HG02840 (cell line): ENCODE measurements around the gene NCAPD2.
A peak's percentile ranks its signal among the peaks of the same experiment; 100 is the strongest.
"Not testable (repeated sequence)": the region's sequence is repeated elsewhere in the genome, so short reads cannot be mapped to it uniquely, and the experiment has no call there.

Experiments
- ATAC-seq: cut with Tn5 transposase; IDR thresholded peaks from one replicate; pipeline ENCODE4 v1.9.1; 2021; ENCODE audit warnings: mild to moderate bottlenecking, moderate library complexity, moderate number of reproducible peaks; ENCODE audit not compliant: unreplicated experiment, low FRiP score

NCAPD2 gene

DNA sequence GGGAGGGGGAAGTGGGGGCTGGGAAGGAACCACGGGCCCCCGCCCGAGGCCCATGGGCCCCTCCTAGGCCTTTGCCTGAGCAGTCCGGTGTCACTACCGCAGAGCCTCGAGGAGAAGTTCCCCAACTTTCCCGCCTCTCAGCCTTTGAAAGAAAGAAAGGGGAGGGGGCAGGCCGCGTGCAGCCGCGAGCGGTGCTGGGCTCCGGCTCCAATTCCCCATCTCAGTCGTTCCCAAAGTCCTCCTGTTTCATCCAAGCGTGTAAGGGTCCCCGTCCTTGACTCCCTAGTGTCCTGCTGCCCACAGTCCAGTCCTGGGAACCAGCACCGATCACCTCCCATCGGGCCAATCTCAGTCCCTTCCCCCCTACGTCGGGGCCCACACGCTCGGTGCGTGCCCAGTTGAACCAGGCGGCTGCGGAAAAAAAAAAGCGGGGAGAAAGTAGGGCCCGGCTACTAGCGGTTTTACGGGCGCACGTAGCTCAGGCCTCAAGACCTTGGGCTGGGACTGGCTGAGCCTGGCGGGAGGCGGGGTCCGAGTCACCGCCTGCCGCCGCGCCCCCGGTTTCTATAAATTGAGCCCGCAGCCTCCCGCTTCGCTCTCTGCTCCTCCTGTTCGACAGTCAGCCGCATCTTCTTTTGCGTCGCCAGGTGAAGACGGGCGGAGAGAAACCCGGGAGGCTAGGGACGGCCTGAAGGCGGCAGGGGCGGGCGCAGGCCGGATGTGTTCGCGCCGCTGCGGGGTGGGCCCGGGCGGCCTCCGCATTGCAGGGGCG is 40.2 kb downstream of the NCAPD2 start, which contains the start of gene GAPDH:
Gene GAPDH (plus strand): TSS at position 595 of the 772 bp plus-strand sequence. CDS start 316 bp downstream, outside the sequence.
- ATAC-seq = peak; percentile 59

DNA sequence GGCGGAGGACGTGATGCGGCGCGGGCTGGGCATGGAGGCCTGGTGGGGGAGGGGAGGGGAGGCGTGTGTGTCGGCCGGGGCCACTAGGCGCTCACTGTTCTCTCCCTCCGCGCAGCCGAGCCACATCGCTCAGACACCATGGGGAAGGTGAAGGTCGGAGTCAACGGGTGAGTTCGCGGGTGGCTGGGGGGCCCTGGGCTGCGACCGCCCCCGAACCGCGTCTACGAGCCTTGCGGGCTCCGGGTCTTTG is 40.7 kb downstream of the NCAPD2 start:
- ATAC-seq = no peak

DNA sequence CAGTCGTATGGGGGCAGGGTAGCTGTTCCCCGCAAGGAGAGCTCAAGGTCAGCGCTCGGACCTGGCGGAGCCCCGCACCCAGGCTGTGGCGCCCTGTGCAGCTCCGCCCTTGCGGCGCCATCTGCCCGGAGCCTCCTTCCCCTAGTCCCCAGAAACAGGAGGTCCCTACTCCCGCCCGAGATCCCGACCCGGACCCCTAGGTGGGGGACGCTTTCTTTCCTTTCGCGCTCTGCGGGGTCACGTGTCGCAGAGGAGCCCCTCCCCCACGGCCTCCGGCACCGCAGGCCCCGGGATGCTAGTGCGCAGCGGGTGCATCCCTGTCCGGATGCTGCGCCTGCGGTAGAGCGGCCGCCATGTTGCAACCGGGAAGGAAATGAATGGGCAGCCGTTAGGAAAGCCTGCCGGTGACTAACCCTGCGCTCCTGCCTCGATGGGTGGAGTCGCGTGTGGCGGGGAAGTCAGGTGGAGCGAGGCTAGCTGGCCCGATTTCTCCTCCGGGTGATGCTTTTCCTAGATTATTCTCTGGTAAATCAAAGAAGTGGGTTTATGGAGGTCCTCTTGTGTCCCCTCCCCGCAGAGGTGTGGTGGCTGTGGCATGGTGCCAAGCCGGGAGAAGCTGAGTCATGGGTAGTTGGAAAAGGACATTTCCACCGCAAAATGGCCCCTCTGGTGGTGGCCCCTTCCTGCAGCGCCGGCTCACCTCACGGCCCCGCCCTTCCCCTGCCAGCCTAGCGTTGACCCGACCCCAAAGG is 41.2 kb downstream of the NCAPD2 start:
- peak; percentile 7 for ATAC-seq

DNA sequence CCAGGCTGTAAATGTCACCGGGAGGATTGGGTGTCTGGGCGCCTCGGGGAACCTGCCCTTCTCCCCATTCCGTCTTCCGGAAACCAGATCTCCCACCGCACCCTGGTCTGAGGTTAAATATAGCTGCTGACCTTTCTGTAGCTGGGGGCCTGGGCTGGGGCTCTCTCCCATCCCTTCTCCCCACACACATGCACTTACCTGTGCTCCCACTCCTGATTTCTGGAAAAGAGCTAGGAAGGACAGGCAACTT is 41.7 kb downstream of the NCAPD2 start:
- ATAC-seq = no peak

DNA sequence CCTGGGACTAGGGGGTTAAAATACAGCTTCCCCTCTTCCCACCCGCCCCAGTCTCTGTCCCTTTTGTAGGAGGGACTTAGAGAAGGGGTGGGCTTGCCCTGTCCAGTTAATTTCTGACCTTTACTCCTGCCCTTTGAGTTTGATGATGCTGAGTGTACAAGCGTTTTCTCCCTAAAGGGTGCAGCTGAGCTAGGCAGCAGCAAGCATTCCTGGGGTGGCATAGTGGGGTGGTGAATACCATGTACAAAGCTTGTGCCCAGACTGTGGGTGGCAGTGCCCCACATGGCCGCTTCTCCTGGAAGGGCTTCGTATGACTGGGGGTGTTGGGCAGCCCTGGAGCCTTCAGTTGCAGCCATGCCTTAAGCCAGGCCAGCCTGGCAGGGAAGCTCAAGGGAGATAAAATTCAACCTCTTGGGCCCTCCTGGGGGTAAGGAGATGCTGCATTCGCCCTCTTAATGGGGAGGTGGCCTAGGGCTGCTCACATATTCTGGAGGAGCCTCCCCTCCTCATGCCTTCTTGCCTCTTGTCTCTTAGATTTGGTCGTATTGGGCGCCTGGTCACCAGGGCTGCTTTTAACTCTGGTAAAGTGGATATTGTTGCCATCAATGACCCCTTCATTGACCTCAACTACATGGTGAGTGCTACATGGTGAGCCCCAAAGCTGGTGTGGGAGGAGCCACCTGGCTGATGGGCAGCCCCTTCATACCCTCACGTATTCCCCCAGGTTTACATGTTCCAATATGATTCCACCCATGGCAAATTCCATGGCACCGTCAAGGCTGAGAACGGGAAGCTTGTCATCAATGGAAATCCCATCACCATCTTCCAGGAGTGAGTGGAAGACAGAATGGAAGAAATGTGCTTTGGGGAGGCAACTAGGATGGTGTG is 42.3 kb downstream of the NCAPD2 start:
- no peak for ATAC-seq

DNA sequence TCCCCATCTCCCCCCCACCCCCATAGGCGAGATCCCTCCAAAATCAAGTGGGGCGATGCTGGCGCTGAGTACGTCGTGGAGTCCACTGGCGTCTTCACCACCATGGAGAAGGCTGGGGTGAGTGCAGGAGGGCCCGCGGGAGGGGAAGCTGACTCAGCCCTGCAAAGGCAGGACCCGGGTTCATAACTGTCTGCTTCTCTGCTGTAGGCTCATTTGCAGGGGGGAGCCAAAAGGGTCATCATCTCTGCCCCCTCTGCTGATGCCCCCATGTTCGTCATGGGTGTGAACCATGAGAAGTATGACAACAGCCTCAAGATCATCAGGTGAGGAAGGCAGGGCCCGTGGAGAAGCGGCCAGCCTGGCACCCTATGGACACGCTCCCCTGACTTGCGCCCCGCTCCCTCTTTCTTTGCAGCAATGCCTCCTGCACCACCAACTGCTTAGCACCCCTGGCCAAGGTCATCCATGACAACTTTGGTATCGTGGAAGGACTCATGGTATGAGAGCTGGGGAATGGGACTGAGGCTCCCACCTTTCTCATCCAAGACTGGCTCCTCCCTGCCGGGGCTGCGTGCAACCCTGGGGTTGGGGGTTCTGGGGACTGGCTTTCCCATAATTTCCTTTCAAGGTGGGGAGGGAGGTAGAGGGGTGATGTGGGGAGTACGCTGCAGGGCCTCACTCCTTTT is 43.1 kb downstream of the NCAPD2 start:
- no peak for ATAC-seq

DNA sequence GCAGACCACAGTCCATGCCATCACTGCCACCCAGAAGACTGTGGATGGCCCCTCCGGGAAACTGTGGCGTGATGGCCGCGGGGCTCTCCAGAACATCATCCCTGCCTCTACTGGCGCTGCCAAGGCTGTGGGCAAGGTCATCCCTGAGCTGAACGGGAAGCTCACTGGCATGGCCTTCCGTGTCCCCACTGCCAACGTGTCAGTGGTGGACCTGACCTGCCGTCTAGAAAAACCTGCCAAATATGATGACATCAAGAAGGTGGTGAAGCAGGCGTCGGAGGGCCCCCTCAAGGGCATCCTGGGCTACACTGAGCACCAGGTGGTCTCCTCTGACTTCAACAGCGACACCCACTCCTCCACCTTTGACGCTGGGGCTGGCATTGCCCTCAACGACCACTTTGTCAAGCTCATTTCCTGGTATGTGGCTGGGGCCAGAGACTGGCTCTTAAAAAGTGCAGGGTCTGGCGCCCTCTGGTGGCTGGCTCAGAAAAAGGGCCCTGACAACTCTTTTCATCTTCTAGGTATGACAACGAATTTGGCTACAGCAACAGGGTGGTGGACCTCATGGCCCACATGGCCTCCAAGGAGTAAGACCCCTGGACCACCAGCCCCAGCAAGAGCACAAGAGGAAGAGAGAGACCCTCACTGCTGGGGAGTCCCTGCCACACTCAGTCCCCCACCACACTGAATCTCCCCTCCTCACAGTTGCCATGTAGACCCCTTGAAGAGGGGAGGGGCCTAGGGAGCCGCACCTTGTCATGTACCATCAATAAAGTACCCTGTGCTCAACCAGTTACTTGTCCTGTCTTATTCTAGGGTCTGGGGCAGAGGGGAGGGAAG is 43.9 kb downstream of the NCAPD2 start:
- ATAC-seq = not testable (repeated sequence)

DNA sequence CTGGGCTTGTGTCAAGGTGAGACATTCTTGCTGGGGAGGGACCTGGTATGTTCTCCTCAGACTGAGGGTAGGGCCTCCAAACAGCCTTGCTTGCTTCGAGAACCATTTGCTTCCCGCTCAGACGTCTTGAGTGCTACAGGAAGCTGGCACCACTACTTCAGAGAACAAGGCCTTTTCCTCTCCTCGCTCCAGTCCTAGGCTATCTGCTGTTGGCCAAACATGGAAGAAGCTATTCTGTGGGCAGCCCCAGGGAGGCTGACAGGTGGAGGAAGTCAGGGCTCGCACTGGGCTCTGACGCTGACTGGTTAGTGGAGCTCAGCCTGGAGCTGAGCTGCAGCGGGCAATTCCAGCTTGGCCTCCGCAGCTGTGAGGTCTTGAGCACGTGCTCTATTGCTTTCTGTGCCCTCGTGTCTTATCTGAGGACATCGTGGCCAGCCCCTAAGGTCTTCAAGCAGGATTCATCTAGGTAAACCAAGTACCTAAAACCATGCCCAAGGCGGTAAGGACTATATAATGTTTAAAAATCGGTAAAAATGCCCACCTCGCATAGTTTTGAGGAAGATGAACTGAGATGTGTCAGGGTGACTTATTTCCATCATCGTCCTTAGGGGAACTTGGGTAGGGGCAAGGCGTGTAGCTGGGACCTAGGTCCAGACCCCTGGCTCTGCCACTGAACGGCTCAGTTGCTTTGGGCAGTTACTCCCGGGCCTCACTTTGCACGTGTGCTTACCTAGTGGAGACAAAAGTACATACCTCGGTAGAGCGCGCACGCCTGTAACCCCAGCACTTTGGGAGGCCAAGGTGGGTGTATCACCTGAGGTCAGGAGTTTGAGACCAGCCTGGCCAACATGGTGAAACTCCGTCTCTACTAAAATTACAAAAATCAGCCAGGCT is 44.8 kb downstream of the NCAPD2 start:
- no peak for ATAC-seq

DNA sequence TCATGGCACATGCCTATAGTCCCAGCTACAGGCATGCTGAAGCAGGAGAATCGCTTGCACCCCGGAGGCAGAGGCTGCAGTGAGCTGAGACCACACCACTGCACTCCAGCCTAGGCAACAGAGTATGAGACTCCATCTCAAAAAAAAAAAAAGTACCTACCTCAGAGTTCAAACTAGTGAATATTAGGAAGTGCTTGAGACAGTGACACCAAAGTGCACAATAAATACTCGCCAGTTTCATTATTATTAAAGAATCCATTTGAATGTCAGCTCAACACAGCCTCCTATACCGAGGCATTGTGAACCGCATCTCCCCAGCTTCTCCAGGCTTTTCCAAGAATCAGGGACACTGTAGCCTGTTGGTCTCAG is 45.4 kb downstream of the NCAPD2 start:
- no peak for ATAC-seq

DNA sequence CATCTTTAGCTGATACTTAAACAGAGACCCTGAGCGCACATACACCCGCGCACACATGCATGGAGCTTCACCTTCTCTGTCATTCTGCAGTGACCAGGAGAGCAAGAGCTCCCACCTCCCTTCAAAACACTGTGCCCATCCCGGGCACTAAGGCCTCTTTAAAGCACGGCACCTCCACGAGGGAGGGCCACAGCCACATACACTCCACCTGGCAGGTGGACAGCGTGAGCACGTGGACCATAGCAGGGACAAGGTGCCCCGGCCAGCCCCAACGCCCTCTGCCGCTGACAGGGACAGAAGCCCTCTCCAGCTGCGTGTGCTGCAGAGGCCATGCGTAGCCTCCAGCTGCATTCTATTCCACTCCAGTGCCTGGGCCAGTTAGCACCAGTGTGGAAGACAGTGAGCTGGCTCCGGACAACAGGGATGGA is 45.8 kb downstream of the NCAPD2 start:
- no peak for ATAC-seq

DNA sequence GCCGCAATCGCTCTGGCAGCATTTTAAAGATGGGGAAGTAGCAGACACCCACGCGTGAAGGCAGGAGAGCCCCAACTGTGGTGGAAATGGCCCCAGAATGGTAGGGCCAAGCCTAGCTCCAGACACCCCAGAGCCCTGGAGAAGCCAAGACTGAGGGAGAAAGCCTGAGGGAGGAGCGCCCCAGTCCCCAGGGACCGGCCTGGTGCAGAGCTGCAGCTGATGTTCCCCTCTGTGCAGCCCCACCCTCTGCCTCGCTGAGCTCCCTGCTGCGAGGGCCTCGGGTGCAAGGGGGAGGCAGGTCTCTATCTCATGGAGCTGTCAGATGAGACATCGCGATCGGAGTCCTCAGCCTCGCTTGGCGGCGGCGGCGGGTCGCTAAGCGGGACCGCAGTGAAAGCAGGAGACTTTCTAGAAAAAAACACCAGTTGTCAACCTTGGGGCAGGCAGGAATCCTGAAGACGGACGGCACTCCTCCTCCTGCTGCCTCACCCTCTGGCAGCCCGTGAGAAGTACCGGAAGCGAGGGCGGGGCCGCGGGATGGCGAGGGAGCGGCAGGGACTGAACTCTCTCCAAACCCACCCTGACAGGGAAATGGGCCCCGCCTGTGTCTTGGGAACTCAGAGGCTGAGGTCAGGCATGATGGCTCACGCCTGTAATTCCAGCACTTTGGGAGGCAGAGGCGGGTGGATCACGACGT is 46.4 kb downstream of the NCAPD2 start:
- no peak for ATAC-seq

DNA sequence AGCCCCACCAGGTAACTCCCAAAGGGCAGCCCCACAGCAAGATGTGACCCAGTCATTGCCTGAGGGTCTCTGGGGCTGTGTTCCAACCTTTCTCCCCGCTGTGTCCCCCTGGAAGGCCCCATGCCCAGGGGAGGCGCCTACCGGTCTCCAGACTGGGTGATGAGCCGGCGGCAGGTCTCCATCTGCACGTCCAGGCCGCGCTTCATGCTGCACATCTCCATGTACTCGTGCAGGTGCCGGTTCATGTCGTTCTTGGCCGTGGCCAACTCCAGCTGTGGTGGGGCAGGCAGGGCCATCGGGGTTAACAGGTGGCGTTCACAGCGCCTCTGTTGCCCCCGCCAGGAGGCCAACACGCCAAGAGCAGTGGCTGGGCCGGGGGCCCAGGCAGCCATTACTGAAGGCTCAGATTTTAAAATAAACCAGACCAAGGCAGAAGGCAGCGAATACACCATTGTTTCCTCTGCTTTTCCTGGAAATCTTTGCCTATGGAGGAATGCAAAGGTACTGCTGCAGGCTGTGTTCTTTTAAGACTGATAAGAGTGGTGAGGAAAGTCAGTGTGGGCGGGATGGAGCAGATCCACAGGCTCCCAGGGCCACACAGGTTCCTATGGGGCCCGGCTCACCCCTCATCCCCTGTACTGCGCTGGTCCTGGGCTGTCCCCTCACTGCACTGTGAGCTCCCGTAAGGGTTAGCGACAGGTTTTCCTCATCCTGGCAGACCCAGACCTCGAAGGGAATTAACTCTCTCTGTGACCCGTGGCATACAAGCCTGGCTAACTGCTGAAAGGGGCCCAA is 47.7 kb downstream of the NCAPD2 start:
- no peak for ATAC-seq

DNA sequence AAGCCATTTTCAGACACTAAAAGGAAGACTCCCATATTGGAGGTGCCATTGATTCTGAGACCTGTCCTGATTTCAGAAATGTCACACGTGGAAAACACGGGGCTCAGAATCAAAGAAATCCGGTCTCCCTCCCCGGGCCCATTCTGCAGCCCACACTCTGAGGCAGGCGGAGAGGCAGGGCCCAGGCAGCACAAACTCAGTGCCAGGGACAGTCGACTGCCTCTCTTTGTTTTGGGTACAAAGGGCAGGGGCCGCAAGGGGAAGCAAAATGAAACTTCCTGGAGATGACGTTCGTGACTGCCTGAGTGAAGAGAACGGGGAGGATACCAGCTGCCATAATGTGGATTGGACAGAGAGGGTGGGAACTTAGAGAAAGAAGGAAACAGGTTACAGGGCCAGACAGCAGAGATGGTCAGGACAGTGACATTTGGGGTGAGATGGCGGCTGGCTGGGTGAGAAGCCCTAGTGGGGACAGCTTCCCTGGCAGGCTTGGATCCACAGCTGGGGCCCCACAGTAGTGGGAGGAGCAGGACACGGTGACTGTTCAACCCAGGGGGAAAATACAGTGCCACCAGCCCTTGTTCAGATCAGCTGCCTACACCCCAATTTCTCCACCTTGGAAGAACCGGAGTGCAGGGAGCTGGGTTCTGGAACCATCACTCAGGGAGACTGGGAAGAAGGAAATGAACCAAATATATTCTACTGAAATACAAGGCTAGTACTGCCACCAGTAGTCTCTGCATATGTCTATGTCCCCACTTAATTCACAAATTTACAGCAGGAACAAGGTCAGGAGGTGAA is 48.5 kb downstream of the NCAPD2 start:
- ATAC-seq = no peak

DNA sequence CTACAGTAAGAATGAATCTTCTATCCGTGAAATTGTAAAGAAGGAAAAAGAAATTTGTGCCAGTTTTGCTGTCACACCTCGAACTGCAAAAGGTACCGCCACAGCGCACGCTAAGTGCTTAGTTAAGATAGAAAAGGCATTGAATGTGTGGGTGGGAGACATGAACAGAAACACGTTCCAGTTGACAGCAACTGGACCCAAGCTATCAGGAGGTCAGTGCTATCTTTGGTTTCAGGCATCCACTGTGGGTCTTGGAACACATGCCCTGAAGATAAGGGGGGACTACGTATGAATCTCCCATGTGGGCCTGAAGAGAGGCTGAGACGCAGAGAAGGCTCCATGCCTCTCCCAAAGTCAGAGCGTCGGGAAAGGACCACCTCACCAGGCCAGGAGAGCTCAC is 52.1 kb downstream of the NCAPD2 start:
- ATAC-seq = no peak

DNA sequence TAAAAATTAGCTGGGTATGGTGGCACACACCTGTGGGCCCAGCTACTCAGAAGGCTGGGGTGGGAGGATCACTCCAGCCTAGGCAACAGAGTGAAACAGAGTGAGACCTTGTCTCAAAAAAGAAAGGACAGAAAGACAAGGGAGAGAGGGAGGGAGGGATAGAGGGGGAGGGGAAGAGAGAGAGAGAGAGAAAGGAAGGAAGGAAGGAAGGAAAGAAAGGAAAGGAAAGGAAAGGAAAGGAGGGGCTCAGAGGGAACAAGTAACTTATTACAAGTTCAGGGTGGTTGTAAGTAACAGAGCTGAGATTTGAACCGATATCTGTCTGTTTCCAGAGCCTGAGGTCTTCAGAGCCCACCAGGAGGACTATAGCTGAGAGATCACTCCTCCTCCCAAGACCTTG is 53.7 kb downstream of the NCAPD2 start:
- ATAC-seq = no peak

DNA sequence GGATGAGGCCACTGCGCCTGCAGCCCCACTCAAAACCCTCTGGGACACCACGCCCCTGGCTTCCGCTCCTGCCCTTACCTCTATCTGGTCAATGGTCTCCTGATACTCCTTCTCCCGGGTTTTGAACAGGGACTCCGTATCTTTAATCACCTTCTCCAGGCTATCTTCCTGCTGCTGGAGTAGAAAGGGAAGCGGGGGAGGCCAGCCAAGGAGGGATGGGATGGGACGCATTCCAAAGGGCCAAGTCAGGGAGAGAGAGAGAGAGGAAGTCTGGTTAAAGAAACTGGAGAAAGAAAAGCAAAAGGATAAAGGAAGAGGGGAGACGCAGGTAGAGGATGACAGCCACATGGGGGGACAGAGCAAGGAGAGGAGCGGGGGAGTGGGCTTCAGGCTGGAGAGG is 54.1 kb downstream of the NCAPD2 start:
- ATAC-seq = no peak

DNA sequence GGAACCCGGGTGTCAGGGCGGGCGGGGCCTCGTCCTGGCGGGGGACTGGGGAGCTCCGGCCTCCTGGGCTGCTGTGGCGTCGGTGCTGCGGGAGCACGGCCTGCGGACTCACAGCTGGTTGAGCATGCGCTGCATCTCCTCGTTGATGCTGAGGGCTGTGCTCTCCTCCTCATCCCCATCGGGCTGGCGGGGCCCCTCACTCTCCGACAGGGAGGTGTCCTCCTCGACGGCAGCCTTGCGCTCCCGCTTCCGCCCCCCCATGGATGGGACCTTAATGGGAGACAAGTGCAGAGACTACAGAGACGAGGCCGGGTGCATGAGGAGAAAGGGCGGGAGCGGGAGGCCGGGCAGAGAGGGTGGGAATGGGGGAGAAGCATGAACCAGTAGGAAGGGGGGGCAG is 54.7 kb downstream of the NCAPD2 start:
- ATAC-seq = no peak
